ENCODE results near the gene METRNL. TPM values are rescaled to one million over a fixed set of nuclear protein-coding genes. Genes with fewer than 3 reads are reported as not detected.
"Not testable (repeated sequence)": the region's sequence is repeated elsewhere in the genome, so short reads cannot be mapped to it uniquely, and the experiment has no call there.

Gene METRNL
- total RNA-seq, 1 experiment from 2014 or later = 27.8 TPM

DNA sequence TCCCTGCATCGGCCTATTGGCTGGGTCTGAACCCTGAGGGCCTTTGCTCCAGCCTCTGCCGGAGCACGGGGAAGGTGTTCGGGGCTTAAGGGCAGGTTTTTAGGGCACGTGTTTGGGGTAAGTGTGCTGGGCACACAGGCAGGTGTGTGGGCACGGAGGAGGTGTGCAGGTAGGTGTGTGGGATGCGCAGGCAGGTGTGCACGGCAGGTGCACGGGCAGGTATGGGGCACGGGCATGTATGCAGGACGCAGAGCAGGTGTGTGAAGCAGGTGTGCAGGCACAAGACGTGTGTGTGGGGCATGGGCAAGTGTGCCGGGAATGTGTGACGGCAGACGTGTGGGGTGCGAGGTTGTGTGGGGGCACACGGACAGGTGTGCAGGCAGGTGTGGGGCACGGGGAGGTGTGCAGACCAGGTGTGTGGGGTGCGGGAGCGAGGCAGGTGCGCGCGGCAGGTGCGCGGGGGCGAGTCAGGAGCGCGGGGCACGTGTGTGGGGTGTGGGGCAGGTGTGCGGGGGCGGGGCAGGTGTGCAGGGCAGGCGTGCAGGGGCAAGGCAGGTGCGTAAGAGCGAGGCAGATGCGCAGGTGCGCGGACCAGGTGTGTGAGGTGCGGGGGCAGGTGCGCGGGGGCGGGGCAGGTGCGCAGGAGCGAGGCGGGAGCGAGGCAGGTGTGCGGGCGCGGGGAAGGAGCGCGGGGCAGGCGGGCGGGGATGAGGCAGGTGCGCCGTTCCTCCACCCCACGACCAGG, 28.6 kb upstream of the METRNL start:
- DNase-seq (ENCODE audit: low spot score) = no peak
- in situ Hi-C loops (cut with HindIII; ENCODE audit: low sequenced_read_pairs) = no loop called here

- DNase-seq (ENCODE audit: low spot score) = peak; percentile 98
- in situ Hi-C loops (cut with HindIII; ENCODE audit: low sequenced_read_pairs) = no loop called here
Measured at GRCh38 chr17:83051396-83052240, 27.8 kb upstream of the METRNL start.

DNA sequence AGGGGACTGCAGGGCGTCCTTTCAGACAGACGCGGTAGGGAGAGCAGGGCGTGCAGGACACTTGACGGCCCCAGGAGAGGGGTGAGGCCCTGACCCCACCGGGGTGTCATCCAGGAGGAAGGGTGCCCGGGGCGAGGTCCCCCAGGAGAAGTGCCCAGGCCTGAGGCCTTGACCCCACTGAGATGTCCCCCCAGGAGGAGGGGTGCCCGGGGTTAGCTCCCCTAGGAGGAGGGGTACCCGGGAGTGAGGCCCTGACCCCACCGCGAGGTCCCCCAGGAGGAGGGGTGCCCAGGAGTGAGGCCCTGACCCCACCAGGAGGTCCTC, 27.2 kb upstream of the METRNL start:
- in situ Hi-C loops (cut with HindIII; ENCODE audit: low sequenced_read_pairs) = no loop called here

DNA sequence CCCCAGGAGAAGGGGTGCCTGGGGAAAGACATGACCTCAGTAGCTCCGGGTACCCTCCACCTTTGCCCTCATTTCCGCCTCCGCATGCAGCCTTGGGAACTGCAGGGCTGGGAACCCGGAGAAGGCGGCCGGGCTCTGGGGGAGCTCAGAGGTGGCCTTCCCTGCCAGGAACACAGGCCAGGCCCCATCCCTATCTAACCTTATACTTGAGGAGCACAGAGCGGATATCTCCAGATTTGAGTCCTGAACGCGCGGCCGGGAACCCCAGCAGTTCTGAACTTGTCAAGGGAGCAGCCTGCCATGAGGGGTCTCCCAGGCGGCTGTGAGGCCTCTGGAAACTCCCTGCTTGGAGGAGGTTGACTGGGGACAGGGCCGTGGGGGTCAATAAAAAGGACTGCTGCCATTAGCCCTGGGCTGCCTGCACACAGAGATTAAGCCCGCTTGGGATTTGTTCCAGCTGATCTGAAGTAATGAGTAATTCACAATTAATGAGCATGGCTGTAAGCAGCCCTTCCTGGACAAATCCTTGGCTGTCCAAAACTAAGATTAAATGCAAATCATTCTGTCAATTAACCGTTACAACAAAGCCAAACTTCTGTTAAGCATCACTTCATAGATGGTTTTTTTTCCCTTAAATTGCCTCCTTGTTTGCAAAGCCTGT, 26.3 kb upstream of the METRNL start:
- DNase-seq (ENCODE audit: low spot score) = no peak
- in situ Hi-C loops (cut with HindIII; ENCODE audit: low sequenced_read_pairs) = no loop called here

More for the DNA sequence above, 27.2 kb upstream of the METRNL start:
- no peak for DNase-seq (ENCODE audit: low spot score)

DNA sequence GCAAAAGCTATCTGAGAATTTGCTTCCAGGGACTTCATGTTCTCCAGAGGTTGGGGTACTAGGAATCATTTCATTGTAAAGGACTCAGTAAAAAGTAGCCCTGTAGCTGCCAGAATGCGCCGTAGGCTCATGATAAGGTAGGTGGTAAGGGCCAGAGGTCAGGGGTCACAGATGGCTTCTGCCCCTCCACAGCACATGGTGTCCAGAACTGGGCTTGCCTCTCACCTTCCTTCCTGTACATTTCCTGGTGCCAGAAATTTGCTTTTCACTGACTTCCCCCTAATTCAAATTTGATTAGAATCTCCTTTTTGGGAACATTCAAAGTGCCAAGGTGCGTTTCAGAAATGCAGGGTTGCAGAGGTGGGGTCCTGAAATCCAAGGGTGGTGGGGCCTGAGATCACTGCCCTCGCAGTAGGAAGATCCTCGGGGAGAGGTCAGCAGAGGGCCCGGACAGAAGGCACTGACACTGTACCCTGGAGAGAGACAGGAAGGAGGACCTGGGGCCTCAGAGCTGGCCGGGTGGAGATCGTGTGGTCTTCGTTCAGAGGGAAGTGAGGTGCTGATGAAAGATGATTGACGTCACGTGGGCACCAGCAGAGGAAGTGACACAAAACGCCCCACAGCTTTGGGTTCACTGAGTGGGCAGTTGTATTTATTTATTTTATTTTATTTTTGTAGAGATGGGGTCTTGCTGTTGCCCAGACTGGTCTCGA, 25.5 kb upstream of the METRNL start:
- no peak for DNase-seq (ENCODE audit: low spot score)
- in situ Hi-C loops (cut with HindIII; ENCODE audit: low sequenced_read_pairs) = no loop called here

GRCh38 chr17:83054518-83055125, 24.8 kb upstream of the METRNL start:
- in situ Hi-C loops (cut with HindIII; ENCODE audit: low sequenced_read_pairs) = no loop called here
- DNase-seq (ENCODE audit: low spot score) = no peak

DNA sequence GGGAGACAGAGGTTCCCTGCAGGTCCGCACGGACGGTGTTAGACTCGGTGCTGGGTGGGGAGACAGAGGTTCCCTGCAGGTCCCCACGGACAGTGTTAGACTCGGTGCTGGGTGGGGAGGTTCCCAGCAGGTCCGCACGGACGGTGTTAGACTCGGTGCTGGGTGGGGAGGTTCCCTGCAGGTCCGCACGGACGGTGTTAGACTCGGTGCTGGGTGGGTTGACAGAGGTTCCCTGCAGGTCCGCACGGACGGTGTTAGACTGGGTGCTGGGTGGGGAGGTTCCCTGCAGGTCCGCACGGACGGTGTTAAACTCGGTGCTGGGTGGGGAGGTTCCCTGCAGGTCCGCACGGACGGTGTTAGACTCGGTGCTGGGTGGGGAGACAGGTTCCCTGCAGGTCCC, 24.2 kb upstream of the METRNL start:
- in situ Hi-C loops (cut with HindIII; ENCODE audit: low sequenced_read_pairs); DNase-seq (ENCODE audit: low spot score): not testable (repeated sequence)

- no peak for DNase-seq (ENCODE audit: low spot score)
- in situ Hi-C loops (cut with HindIII; ENCODE audit: low sequenced_read_pairs) = no loop called here
Measured at GRCh38 chr17:83055911-83056582, 23.4 kb upstream of the METRNL start.

GRCh38 chr17:83056583-83057396, 22.6 kb upstream of the METRNL start:
- no peak for DNase-seq (ENCODE audit: low spot score)

DNA sequence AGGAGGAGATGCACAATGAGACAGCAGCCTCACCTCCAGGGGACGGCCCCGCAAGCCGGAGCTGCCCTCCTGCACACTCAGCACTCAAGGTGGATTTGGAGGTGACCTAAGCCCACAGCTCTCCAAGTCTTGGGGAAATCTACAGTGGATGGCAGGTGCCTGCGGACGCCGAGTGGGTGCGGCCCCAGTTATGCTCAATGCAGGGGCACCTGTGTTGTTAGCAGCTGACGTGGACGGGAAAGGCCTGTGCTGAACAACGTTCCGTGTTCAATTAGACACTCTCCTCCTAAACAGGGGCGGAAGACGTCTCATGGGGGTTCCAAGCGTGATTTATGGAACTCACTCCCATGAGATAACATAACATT, 22.0 kb upstream of the METRNL start:
- in situ Hi-C loops (cut with HindIII; ENCODE audit: low sequenced_read_pairs) = no loop called here
- DNase-seq (ENCODE audit: low spot score) = no peak

More at GRCh38 chr17:83056583-83057396, 22.6 kb upstream of the METRNL start:
- in situ Hi-C loops (cut with HindIII; ENCODE audit: low sequenced_read_pairs) = no loop called here

DNA sequence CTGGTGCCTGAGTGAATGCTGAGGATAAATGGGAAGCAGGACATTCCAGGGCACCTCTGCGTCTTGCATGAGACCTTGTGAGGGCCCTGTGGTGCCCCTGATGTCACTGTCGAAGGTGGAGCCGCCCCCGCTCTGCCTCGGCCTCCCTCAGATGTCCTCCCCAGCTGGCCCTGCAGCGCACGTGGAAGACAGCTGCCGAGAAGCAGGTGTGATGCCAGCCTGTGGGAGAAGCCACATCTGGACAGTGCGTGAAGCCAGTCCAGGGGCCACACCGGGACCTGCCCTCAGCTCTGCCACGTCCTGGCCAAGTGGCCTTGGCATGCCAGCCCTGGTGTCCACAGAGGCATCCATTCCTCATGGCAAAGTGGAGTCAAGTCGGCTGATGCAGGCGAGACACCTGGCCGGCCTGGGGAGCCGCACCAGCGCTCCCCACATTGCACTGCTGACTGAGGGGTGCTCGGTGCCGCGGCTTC, 21.6 kb upstream of the METRNL start:
- no peak for DNase-seq (ENCODE audit: low spot score)
- in situ Hi-C loops (cut with HindIII; ENCODE audit: low sequenced_read_pairs) = no loop called here

GRCh38 chr17:83058266-83058798, 21.1 kb upstream of the METRNL start:
- DNase-seq (ENCODE audit: low spot score) = peak; percentile 63
- in situ Hi-C loops (cut with HindIII; ENCODE audit: low sequenced_read_pairs) = no loop called here

DNA sequence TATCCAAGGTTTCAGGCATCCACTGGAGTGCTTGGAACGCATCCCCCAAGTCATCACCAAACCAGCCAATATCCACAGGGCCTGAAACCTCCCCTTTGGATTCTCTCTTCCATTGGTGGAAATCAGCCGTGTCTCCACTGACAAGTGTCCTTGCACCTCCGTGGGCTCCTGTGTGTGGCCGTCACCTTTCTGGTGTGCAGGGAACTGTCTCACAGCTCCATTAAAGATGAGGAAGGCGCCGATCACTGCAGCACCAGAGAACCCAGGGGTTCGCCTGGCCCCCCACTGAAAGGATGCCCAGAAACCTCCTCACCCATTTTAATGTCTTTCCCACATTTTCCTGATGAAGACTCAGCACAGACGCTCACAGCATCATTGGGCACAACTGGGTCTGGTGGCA, 17.8 kb upstream of the METRNL start:
- in situ Hi-C loops (cut with HindIII; ENCODE audit: low sequenced_read_pairs) = no loop called here
- DNase-seq (ENCODE audit: low spot score) = no peak

DNA sequence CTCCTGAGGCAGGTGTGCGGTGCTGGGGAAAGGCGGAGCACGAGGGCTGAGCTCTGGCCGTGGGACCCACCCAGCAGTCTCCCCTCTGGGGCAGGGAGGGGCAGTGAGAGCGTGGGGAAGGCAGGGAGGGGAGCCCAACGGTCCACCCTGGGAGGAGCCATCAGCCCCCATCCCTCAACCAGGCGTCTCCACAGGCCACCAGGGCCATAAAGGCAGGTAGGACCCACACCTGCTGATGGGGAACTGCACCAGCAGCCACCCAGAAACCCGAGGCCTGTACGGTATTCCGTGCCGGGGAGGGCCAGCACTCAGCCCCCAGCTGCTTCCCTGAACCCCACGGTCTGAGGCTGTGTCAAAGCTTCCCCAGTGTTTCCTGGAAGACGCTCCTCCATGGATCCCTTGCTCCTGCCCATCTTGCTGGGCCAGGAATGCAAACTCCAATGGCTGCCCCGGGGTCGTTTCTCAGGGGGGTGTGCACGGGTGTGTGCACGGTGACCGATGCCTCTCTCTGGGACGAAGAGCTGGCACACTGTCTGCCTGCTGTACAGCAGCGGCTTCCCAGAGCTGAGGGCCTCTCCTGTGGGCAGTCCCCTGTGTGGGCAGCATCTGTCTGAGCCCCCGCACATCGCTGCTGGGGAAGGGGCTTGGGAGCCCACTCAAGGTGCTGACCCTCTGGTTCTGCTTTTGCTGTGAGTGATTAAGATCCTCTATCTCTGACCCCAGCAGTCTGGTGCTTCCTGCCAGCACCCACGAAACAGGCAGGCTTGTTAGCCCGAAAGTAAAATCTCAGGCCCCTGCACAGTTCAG, 17.2 kb upstream of the METRNL start:
- in situ Hi-C loops (cut with HindIII; ENCODE audit: low sequenced_read_pairs) = no loop called here
- no peak for DNase-seq (ENCODE audit: low spot score)

DNA sequence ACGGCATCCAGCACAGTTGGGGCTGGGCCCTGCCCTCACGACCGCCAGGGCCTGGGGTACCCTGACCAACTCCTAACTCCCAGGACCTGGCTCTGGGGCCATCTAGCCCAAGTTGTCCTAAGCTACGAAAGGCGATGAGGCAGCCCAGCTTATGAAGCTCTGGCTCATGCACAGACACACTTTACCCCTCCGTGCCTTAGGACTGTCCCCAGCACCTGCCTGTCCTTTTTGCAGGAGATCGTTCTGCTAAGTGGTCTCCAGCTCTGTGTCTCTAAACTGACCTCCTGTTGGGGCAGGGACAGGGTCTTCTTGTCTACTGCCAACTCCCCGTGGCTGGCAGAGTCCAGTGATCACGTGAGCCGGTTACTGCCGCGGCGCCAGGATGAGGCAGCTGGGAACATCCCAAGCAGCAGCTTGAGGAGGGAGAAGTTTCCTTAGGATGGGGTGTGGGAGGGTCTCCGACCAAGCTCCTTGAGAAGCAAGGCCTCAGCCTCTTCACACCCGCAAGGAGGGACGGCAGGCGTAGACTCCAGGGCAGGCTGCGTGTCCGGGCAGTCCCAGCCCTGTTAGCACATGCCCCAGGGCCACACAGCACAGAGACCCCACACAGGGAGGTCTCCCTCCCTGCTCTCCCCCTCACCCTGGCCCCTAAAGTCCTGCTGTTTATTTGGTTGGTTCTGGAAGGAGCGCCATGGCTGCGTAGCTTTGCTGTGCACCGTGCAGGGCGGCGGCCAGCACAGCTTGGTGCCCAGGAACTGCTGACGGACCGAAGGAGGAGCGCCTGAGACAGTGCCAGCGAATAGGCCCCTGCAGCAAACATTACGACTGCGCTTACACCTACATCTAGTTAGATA, 16.4 kb upstream of the METRNL start:
- in situ Hi-C loops (cut with HindIII; ENCODE audit: low sequenced_read_pairs) = no loop called here

More for the DNA sequence above, 16.4 kb upstream of the METRNL start:
- DNase-seq (ENCODE audit: low spot score) = no peak
